ENCODE measurements around the gene CHD6. TPM values are rescaled to one million over a fixed set of nuclear protein-coding genes. Genes with fewer than 3 reads are reported as not detected.

Gene CHD6
- total and polyA plus RNA-seq, 2 experiments from 2014 or later = 41.0 to 158 TPM

DNA sequence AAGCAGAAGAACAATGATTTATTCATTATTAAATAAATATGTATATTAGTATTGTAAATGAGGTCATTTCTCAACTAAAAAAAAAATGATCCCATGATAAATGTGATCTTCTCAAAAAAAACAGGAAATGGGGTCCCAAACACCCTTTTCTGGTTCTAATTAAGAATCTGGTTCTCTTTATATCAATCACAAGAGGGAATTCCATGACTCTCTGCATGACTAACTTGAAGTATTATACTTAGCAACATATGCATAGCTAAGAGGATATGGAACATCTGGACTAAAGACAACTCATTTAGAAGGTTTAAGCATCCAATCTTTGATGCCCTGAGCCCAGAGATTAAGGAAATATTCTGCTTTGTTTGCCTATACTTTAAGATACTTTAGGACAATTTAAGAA, 161.8 kb downstream of the CHD6 start:
- Mint-ChIP-seq H3K36me3 (ENCODE audit: low read depth) (peaks cover 70% of the 10 kb centered on the region), H3K4me1 (no peaks in the 10 kb centered on the region), H3K9me3 (peaks cover 8% of the 10 kb centered on the region), H3K27me3 (ENCODE audit: insufficient read depth, low read depth, poor library complexity) (peaks cover 3% of the 10 kb centered on the region), H3K4me3 (no peak overlapping the region), H3K27ac (no peak overlapping the region)
- Histone ChIP-seq H3K4me1 (ENCODE audit: insufficient read depth) (no peaks in the 10 kb centered on the region), H3F3A (replicated peaks; ENCODE audit: low read depth) (no peaks in the 10 kb centered on the region), H3K36me3 (ENCODE audit: insufficient read depth) (peaks cover 48% of the 10 kb centered on the region), H3K27ac (ENCODE audit: low read depth) (no peak overlapping the region), H3K9me2 (ENCODE audit: insufficient read depth) (0 out of 2 replicates have a peak, but pooled peaks cover 2% of the 10 kb centered on the region), H2AFZ (no peak overlapping the region), H4K20me1 (replicated peaks; ENCODE audit: insufficient read depth) (no peaks in the 10 kb centered on the region; the same call in none of the 2 replicates), H3K4me2 (no peak overlapping the region), H3K79me2 (replicated peaks; ENCODE audit: insufficient read depth) (no peaks in the 10 kb centered on the region), H3K27me3 (ENCODE audit: insufficient read depth) (no peaks in the 10 kb centered on the region), H3K4me3 (no peak overlapping the region)
- ATAC-seq = no peak
- TF ChIP-seq CREB1 (CRISPR knock-in tag; IDR thresholded peaks at IDR 0.05; ENCODE audit: low read depth) = no peak
- TF ChIP-seq POLR2AphosphoS5 (IDR thresholded peaks at IDR 0.05; ENCODE audit: low read depth) = no peak
- no peak for TF ChIP-seq ZNF331 (CRISPR knock-in tag; IDR thresholded peaks at IDR 0.05; ENCODE audit: low read depth)
- TF ChIP-seq, protein P1, sequence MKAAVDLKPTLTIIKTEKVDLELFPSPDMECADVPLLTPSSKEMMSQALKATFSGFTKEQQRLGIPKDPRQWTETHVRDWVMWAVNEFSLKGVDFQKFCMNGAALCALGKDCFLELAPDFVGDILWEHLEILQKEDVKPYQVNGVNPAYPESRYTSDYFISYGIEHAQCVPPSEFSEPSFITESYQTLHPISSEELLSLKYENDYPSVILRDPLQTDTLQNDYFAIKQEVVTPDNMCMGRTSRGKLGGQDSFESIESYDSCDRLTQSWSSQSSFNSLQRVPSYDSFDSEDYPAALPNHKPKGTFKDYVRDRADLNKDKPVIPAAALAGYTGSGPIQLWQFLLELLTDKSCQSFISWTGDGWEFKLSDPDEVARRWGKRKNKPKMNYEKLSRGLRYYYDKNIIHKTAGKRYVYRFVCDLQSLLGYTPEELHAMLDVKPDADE (IDR thresholded peaks at IDR 0.05) = no peak
- TF ChIP-seq, protein P2, sequence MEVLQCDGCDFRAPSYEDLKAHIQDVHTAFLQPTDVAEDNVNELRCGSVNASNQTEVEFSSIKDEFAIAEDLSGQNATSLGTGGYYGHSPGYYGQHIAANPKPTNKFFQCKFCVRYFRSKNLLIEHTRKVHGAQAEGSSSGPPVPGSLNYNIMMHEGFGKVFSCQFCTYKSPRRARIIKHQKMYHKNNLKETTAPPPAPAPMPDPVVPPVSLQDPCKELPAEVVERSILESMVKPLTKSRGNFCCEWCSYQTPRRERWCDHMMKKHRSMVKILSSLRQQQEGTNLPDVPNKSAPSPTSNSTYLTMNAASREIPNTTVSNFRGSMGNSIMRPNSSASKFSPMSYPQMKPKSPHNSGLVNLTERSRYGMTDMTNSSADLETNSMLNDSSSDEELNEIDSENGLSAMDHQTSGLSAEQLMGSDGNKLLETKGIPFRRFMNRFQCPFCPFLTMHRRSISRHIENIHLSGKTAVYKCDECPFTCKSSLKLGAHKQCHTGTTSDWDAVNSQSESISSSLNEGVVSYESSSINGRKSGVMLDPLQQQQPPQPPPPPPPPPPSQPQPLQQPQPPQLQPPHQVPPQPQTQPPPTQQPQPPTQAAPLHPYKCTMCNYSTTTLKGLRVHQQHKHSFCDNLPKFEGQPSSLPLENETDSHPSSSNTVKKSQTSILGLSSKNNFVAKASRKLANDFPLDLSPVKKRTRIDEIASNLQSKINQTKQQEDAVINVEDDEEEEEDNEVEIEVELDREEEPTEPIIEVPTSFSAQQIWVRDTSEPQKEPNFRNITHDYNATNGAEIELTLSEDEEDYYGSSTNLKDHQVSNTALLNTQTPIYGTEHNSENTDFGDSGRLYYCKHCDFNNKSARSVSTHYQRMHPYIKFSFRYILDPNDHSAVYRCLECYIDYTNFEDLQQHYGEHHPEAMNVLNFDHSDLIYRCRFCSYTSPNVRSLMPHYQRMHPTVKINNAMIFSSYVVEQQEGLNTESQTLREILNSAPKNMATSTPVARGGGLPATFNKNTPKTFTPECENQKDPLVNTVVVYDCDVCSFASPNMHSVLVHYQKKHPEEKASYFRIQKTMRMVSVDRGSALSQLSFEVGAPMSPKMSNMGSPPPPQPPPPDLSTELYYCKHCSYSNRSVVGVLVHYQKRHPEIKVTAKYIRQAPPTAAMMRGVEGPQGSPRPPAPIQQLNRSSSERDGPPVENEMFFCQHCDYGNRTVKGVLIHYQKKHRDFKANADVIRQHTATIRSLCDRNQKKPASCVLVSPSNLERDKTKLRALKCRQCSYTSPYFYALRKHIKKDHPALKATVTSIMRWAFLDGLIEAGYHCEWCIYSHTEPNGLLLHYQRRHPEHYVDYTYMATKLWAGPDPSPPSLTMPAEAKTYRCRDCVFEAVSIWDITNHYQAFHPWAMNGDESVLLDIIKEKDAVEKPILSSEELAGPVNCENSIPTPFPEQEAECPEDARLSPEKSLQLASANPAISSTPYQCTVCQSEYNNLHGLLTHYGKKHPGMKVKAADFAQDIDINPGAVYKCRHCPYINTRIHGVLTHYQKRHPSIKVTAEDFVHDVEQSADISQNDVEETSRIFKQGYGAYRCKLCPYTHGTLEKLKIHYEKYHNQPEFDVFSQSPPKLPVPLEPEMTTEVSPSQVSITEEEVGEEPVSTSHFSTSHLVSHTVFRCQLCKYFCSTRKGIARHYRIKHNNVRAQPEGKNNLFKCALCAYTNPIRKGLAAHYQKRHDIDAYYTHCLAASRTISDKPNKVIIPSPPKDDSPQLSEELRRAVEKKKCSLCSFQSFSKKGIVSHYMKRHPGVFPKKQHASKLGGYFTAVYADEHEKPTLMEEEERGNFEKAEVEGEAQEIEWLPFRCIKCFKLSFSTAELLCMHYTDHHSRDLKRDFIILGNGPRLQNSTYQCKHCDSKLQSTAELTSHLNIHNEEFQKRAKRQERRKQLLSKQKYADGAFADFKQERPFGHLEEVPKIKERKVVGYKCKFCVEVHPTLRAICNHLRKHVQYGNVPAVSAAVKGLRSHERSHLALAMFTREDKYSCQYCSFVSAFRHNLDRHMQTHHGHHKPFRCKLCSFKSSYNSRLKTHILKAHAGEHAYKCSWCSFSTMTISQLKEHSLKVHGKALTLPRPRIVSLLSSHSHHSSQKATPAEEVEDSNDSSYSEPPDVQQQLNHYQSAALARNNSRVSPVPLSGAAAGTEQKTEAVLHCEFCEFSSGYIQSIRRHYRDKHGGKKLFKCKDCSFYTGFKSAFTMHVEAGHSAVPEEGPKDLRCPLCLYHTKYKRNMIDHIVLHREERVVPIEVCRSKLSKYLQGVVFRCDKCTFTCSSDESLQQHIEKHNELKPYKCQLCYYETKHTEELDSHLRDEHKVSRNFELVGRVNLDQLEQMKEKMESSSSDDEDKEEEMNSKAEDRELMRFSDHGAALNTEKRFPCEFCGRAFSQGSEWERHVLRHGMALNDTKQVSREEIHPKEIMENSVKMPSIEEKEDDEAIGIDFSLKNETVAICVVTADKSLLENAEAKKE (CRISPR knock-in tag; IDR thresholded peaks at IDR 0.05) = no peak
- TF ChIP-seq, protein P3, sequence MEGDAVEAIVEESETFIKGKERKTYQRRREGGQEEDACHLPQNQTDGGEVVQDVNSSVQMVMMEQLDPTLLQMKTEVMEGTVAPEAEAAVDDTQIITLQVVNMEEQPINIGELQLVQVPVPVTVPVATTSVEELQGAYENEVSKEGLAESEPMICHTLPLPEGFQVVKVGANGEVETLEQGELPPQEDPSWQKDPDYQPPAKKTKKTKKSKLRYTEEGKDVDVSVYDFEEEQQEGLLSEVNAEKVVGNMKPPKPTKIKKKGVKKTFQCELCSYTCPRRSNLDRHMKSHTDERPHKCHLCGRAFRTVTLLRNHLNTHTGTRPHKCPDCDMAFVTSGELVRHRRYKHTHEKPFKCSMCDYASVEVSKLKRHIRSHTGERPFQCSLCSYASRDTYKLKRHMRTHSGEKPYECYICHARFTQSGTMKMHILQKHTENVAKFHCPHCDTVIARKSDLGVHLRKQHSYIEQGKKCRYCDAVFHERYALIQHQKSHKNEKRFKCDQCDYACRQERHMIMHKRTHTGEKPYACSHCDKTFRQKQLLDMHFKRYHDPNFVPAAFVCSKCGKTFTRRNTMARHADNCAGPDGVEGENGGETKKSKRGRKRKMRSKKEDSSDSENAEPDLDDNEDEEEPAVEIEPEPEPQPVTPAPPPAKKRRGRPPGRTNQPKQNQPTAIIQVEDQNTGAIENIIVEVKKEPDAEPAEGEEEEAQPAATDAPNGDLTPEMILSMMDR (conservative IDR thresholded peaks at IDR 0.05; ENCODE audit: low read depth in 2 of 2) = no peak
- TF ChIP-seq JUNB (IDR thresholded peaks at IDR 0.05; ENCODE audit: unreplicated experiment) = no peak
- no peak for TF ChIP-seq EZH2 (IDR thresholded peaks at IDR 0.05; ENCODE audit: low read depth, unreplicated experiment)
- no peak for TF ChIP-seq ZNF114 (CRISPR knock-in tag; IDR thresholded peaks at IDR 0.05)
- no peak for DNase-seq (ENCODE audit: low spot score)
